K562 (cell line): Measurements from ENCODE around the gene ZNF426. TPM values are rescaled to one million over a fixed set of nuclear protein-coding genes. Genes with fewer than 3 reads are reported as not detected.

Source experiments
- ATAC-seq: fragments of 200-7000 bp; cut with Tn5 transposase; 3 replicates; pipeline ENCODE4 v1.9.1; 2020; ENCODE audit warnings: moderate library complexity
- BruUV-seq: library from RNA; stranded (reverse); fragments of 400-500 nt; replicated peaks from 2 replicates; lab custom pipeline; 2021; lab: Mats Ljungman, UMichigan
- CTCF ChIA-PET: fragments of 300-600 bp; formaldehyde crosslinking; extraction: SDS; loops from one replicate; lab custom pipeline; 2021; ENCODE audit warnings: low intra/inter-chr PET ratio; lab: Yijun Ruan, JAX
- POLR2A ChIA-PET: fragments of 300-600, 350-650 bp; sonication (Branson Sonifier 250); formaldehyde crosslinking; extraction: SDS; loops from one replicate; lab custom pipeline; 2021; ENCODE audit warnings: antibody characterized with exemption, inconsistent platforms; lab: Yijun Ruan, JAX
- DNase-seq, 4 experiments: peaks; one replicate each; pipeline versions ENCODE4 v3.0.0 to v3.0.0-alpha.2; 2011 to 2018; ENCODE audit warnings: low spot score in 3 of 4, mixed read lengths in 3 of 4; ENCODE audit errors: extremely low read depth in 1 of 4
- FAIRE-seq: peaks from 2 replicates; lab custom pipeline; 2011; peaks lifted over from hg19 to GRCh38; lab: Jason Lieb, UNC
- H2AFZ ChIP-seq: 2 replicates; pipeline ENCODE4 v1.6.0; 2011; ENCODE audit warnings: low read depth, low read length, control low read depth, inconsistent platforms
- H3K27ac ChIP-seq: fragments of 200-600 bp; 3 replicates; pipeline ENCODE4 v1.8.0; 2011; ENCODE audit warnings: low read depth, mild to moderate bottlenecking, control low read depth, inconsistent platforms, low read length, moderate library complexity, mixed read lengths; ENCODE audit errors: extremely low read depth
- H3K27me3 ChIP-seq, 2 experiments: fragments of 300-600 bp in 1 of 2; 2 replicates in 1 of 2; 3 replicates in 1 of 2; pipeline versions ENCODE4 v1.6.0 to v1.8.0; 2011; ENCODE audit warnings: inconsistent platforms in 2 of 2, low read length in 2 of 2, mild to moderate bottlenecking in 1 of 2, mixed read lengths in 1 of 2, moderate library complexity in 1 of 2; ENCODE audit not compliant: control insufficient read depth in 2 of 2, insufficient read depth in 2 of 2
- H3K36me3 ChIP-seq: fragments of 300-600 bp; 3 replicates; pipeline ENCODE4 v1.8.0; 2011; ENCODE audit warnings: mild to moderate bottlenecking, low read length, inconsistent platforms; ENCODE audit not compliant: control insufficient read depth, insufficient read depth
- H3K4me1 ChIP-seq, 2 experiments: fragments of 200-600 bp in 1 of 2; replicated peaks in 1 of 2; 2 replicates in 1 of 2; 3 replicates in 1 of 2; pipeline versions ENCODE4 v1.5.1 to v1.8.0; 2011; ENCODE audit warnings: inconsistent platforms in 2 of 2, low read length in 2 of 2, mild to moderate bottlenecking in 1 of 2, mixed read lengths in 1 of 2, moderate library complexity in 1 of 2; ENCODE audit not compliant: control insufficient read depth in 2 of 2, insufficient read depth in 2 of 2
- H3K4me2 ChIP-seq: 2 replicates; pipeline ENCODE4 v1.6.1; 2011; ENCODE audit warnings: low read length, control low read depth, inconsistent platforms, mixed read lengths; ENCODE audit not compliant: insufficient read depth
- H3K4me3 ChIP-seq: fragments of 200-600 bp; sonication (generic), shearing (Covaris generic); 2 replicates; pipeline ENCODE4 v1.5.1; 2016; ENCODE audit warnings: control low read depth, inconsistent platforms
- H3K79me2 ChIP-seq: fragments of 200-600 bp; 3 replicates; pipeline ENCODE4 v1.8.0; 2011; ENCODE audit warnings: low read length, inconsistent platforms; ENCODE audit not compliant: control insufficient read depth, insufficient read depth
- H3K9ac ChIP-seq, 2 experiments: 2 replicates each; pipeline versions ENCODE4 v1.6.0 to v1.6.1; 2011; ENCODE audit warnings: low read depth in 2 of 2, low read length in 2 of 2, control low read depth in 1 of 2, inconsistent platforms in 1 of 2, mild to moderate bottlenecking in 1 of 2, mixed read lengths in 1 of 2; ENCODE audit not compliant: insufficient read depth in 1 of 2
- H3K9me1 ChIP-seq: one replicate; pipeline ENCODE4 v1.6.0; 2011; ENCODE audit warnings: inconsistent platforms, mild to moderate bottlenecking, low read length, moderate library complexity; ENCODE audit not compliant: control insufficient read depth, insufficient read depth
- H3K9me3 ChIP-seq: replicated peaks from 2 replicates; pipeline ENCODE4 v1.5.1; 2011; ENCODE audit warnings: low read depth, low read length, inconsistent platforms; ENCODE audit not compliant: control insufficient read depth, insufficient read depth
- H4K20me1 ChIP-seq: replicated peaks from 2 replicates; pipeline ENCODE4 v1.6.1; 2011; ENCODE audit warnings: low read length, inconsistent platforms, mixed read lengths; ENCODE audit not compliant: control insufficient read depth, insufficient read depth
- CHD2 ChIP-seq: IDR thresholded peaks from 2 replicates; pipeline ENCODE4 v1.6.1; 2011; ENCODE audit warnings: low read depth, low read length
- JUN ChIP-seq, 2 experiments: sonication (generic) in 1 of 2; formaldehyde crosslinking in 1 of 2; IDR thresholded peaks; 2 replicates each; pipeline versions ENCODE4 v1.6.1 to v1.8.0; 2012 to 2022; ENCODE audit warnings: borderline replicate concordance in 2 of 2, mild to moderate bottlenecking in 2 of 2, improper control_type of control experiment in 1 of 2, low read depth in 1 of 2, low read length in 1 of 2, missing genetic modification reagents in 1 of 2
- LEF1 ChIP-seq: fragments of 450-650 bp; IDR thresholded peaks from 2 replicates; pipeline ENCODE4 v1.6.1; 2016; ENCODE audit warnings: mild to moderate bottlenecking
- POLR2H ChIP-seq: IDR thresholded peaks from 2 replicates; pipeline ENCODE4 v1.6.1; 2016; ENCODE audit warnings: missing genetic modification characterization, low read depth, mild to moderate bottlenecking, control low read depth, missing compliant biosample characterization, moderate library complexity
- REST ChIP-seq, 2 experiments: fragments of 450-650 bp; formaldehyde crosslinking in 1 of 2; IDR thresholded peaks; 2 replicates each; pipeline versions ENCODE4 v1.4.0 to v1.6.1; 2014 to 2020; ENCODE audit warnings: mild to moderate bottlenecking in 2 of 2, borderline replicate concordance in 1 of 2, low read depth in 1 of 2
- SUPT5H ChIP-seq: fragments of 450-650 bp; IDR thresholded peaks from 2 replicates; pipeline ENCODE4 v1.6.1; 2016
- TCFL5 ChIP-seq: fragments of 250-450 bp; sonication (Bioruptor Pico); conservative IDR thresholded peaks from 2 replicates; pipeline ENCODE4 v1.6.1; 2021; ENCODE audit warnings: mild to moderate bottlenecking, moderate library complexity, matching md5 sums
- TRIM24 ChIP-seq, 2 experiments: fragments of 450-650 bp; IDR thresholded peaks; 2 replicates each; pipeline ENCODE4 v1.6.1; 2016
- ZEB2 ChIP-seq: fragments of 450-650 bp; IDR thresholded peaks from 2 replicates; pipeline ENCODE4 v1.6.1; 2016
- ZNF274 ChIP-seq: IDR thresholded peaks from 2 replicates; pipeline ENCODE4 v1.6.1; 2011; ENCODE audit warnings: low read depth, mild to moderate bottlenecking, low read length, moderate library complexity, borderline replicate concordance
- ZNF280A ChIP-seq: fragments of 450-650 bp; IDR thresholded peaks from 2 replicates; pipeline ENCODE4 v1.6.1; 2018; ENCODE audit warnings: mild to moderate bottlenecking, low read depth; ENCODE audit not compliant: partially characterized antibody
- WGBS: fragments of 100-300 bp; shearing (Covaris generic); methylation state at CpG from one replicate; pipeline ENCODE4 v1.1.6; 2016; ENCODE audit warnings: low coverage, mixed read lengths; ENCODE audit not compliant: insufficient coverage; ENCODE audit errors: missing lambda C conversion rate; 5-methylcytosine and 5-hydroxymethylcytosine counted together
- in situ Hi-C: fragments of 300-500 bp; cut with MboI; formaldehyde crosslinking; loops from 4 replicates; pipeline ENCODE4 v1.15.0; 2018; ENCODE audit warnings: inconsistent platforms, mixed read lengths
- intact Hi-C: fragments of 100-400 bp; cut with micrococcal nuclease; formaldehyde crosslinking; loops from 2 replicates; pipeline ENCODE4 v1.14.2; 2022
- polyA plus RNA-seq, 8 experiments: library from polyadenylated mRNA; depleted of rRNA in 4 of 8; stranded (reverse) in 5 of 8; unstranded in 3 of 8; fragments of >200 nt; fragmentation: Nextera tagmentation in 2 of 8; fragmentation: Illumina TruSeq in 1 of 8; extraction: Ambion mirVana in 2 of 8; extraction: Trizol in 1 of 8; gene quantifications; 2 replicates each; pipeline versions ENCODE4 v1.2.1 to v1.2.3, GENCODE V29; 2011 to 2014; ENCODE audit warnings: inconsistent platforms in 1 of 8, missing spikeins in 1 of 8
- total RNA-seq, 7 experiments: library from RNA; depleted of rRNA in 6 of 7; stranded (reverse); fragments of >200 nt in 6 of 7; fragmentation: Illumina TruSeq in 2 of 7; extraction: Trizol in 2 of 7; gene quantifications; 2 replicates each; pipeline versions ENCODE4 v1.2.1 to v1.2.3, GENCODE V29; 2011 to 2021; ENCODE audit warnings: low replicate concordance in 1 of 7

ZNF426 gene
- total and polyA plus RNA-seq, 9 of the 15 experiments (the other 6 are each of a cell fraction or from before 2014, with no cell fraction given): 3.2 to 14.3 (median 6.9) TPM

- peak; percentile 36; the same call in 2 of the 3 replicates for ATAC-seq
- BruUV-seq: TSS peak; percentile 8
- H3K79me2 ChIP-seq: peaks cover 73% of the 10 kb centered on the region
- TF ChIP-seq ZNF274: peak; percentile 91
- TF ChIP-seq JUN (IDR thresholded peaks at IDR 0.05; ENCODE audit: borderline replicate concordance, low read depth, low read length): peak; percentile 81; the same call in 1 of the 2 replicates
- TF ChIP-seq JUN (CRISPR knock-in tag; IDR thresholded peaks at IDR 0.05; ENCODE audit: borderline replicate concordance): no peak
- TF ChIP-seq REST (IDR thresholded peaks at IDR 0.05; ENCODE audit: borderline replicate concordance): peak; percentile 18; the same call in 1 of the 2 replicates
- TF ChIP-seq REST (CRISPR knock-in tag; IDR thresholded peaks at IDR 0.05; ENCODE audit: low read depth): no peak
- no peak for TF ChIP-seq TCFL5 (CRISPR knock-in tag)
- TF ChIP-seq CHD2: peak; percentile 41; the same call in 1 of the 2 replicates
- peak; percentile 77 for TF ChIP-seq ZEB2
- peak; percentile 96 for TF ChIP-seq ZNF280A
- peak; percentile 21; the same call in 1 of the 2 replicates for TF ChIP-seq POLR2H
- TF ChIP-seq SUPT5H: peak; percentile 31; the same call in 1 of the 2 replicates
- 0 out of 2 replicates have a peak, but pooled peaks have one; percentile 27 for TF ChIP-seq LEF1
- TF ChIP-seq TRIM24 (IDR thresholded peaks at IDR 0.05): peak in 1 of 2 experiments; percentile 58; a peak in 1 of 4 replicates
Measured at GRCh38 chr19:9565900-9566705, 27.7 kb upstream of the ZNF426 start.

More at GRCh38 chr19:9565900-9566705, 27.7 kb upstream of the ZNF426 start:
- H3K27me3 ChIP-seq: no peaks in the 10 kb centered on the region
- in situ Hi-C loops (no loop called here), intact Hi-C loops (no loop called here)
- H3K36me3 ChIP-seq: peaks cover 99% of the 10 kb centered on the region
- FAIRE-seq (no peak), DNase-seq (no peak)
- H3K9me1 ChIP-seq: no peaks in the 10 kb centered on the region
- H3K4me1 ChIP-seq: no peaks in the 10 kb centered on the region
- H2AFZ ChIP-seq: no peak overlapping the region
- 99% methylated on average over 9 of the region's 9 CpGs for WGBS
- POLR2A ChIA-PET: interaction anchor here (0.5 kb wide), 1 partner anchor 9 kb away, joined by 3 read pairs; no protein-coding TSS in a partner anchor
- H3K4me3 ChIP-seq: no peak overlapping the region
- no peak overlapping the region for H3K27ac ChIP-seq
- H3K9me3 ChIP-seq: peaks cover 79% of the 10 kb centered on the region
- no peak overlapping the region for H3K9ac ChIP-seq
- no peaks in the 10 kb centered on the region for H4K20me1 ChIP-seq
- no peak overlapping the region for H3K4me2 ChIP-seq
- CTCF ChIA-PET: no interaction called here
